Measurements from ENCODE around the gene KCTD3. TPM values are rescaled to one million over a fixed set of nuclear protein-coding genes. Genes with fewer than 3 reads are reported as not detected.

Gene KCTD3
- total and polyA plus RNA-seq, 9 donors: 36.3 to 47.0 (median 39.8) TPM

- H3K4me3 ChIP-seq (ENCODE audit: low read length): no peak overlapping the region
- no peak for DNase-seq
- peaks cover 4% of the 10 kb centered on the region for H3K9me3 ChIP-seq (replicated peaks; ENCODE audit: control insufficient read depth, low read depth, low read length)
- no peak overlapping the region for H3K27ac ChIP-seq (ENCODE audit: low read length)
- whole genome bisulfite sequencing (ENCODE audit: insufficient coverage): 86% methylated on average over 3 of the region's 5 CpGs
- H3K36me3 ChIP-seq (ENCODE audit: control insufficient read depth, insufficient read depth, low read length): peaks cover 15% of the 10 kb centered on the region
- H3K4me1 ChIP-seq (ENCODE audit: control insufficient read depth, insufficient read depth, low read length): no peaks in the 10 kb centered on the region
- H3K27me3 ChIP-seq (ENCODE audit: control insufficient read depth, insufficient read depth, low read length): no peaks in the 10 kb centered on the region
Observed at GRCh38 chr1:215583185-215583749, 16.2 kb downstream of the KCTD3 start.

- Histone ChIP-seq H3K4me3 (ENCODE audit: low read length) (no peak overlapping the region), H3K27me3 (ENCODE audit: control insufficient read depth, insufficient read depth, low read length) (no peaks in the 10 kb centered on the region), H3K36me3 (ENCODE audit: control insufficient read depth, insufficient read depth, low read length) (peaks cover 14% of the 10 kb centered on the region), H3K27ac (ENCODE audit: low read length) (no peak overlapping the region), H3K4me1 (ENCODE audit: control insufficient read depth, insufficient read depth, low read length) (no peaks in the 10 kb centered on the region), H3K9me3 (replicated peaks; ENCODE audit: control insufficient read depth, low read depth, low read length) (peaks cover 4% of the 10 kb centered on the region)
- DNase-seq: no peak
- no CpG with 5 or more reads among the region's 1 CpG for WGBS (ENCODE audit: insufficient coverage)
Observed at GRCh38 chr1:215584389-215584788, 17.3 kb downstream of the KCTD3 start.

DNA sequence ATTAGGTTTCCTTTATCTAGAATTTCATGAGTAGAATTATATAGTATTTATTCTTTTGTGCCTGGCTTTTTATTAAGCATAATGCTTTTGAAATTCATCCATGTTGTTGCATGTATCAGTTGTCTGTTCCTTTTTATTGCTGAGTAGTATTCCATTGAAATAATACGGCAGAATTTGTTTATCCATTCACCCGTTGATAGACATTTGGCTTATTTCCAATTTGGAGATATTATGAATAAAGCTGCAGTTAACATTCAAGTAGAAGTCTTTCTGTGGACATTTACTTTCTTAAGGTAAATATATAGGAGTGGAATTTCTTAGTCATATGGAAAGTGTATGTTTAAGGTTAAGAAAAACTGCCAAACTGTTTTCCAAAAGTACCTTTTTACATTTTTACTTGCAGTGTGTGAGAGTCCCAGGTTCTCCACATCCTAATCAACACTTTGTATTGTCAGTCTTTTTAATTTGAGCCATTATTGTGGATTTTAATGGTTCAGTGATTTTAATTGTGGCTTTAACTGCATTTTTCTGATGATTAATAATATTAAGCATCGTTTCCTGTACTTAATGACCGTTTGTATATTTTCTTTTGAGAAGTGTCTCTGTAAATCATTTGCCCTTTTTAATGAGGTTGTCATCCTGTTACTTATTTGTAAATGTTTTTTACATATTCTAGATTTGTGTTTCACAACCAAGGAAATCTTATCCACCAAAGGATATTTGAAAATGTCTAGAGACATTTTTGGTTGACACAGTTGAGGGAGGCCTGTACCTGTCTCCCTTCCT lies 22.7 kb downstream of the KCTD3 start:
- Histone ChIP-seq H3K4me3 (ENCODE audit: low read length) (no peak overlapping the region), H3K9me3 (replicated peaks; ENCODE audit: control insufficient read depth, low read depth, low read length) (peaks cover under 1% of the 10 kb centered on the region), H3K27me3 (ENCODE audit: control insufficient read depth, insufficient read depth, low read length) (no peaks in the 10 kb centered on the region), H3K27ac (ENCODE audit: low read length) (no peak overlapping the region), H3K36me3 (ENCODE audit: control insufficient read depth, insufficient read depth, low read length) (peaks cover 12% of the 10 kb centered on the region), H3K4me1 (ENCODE audit: control insufficient read depth, insufficient read depth, low read length) (no peaks in the 10 kb centered on the region)
- WGBS (ENCODE audit: insufficient coverage): no CpG with 5 or more reads among the region's 4 CpGs
- DNase-seq: no peak

- Histone ChIP-seq H3K4me1 (ENCODE audit: control insufficient read depth, insufficient read depth, low read length) (no peaks in the 10 kb centered on the region), H3K4me3 (ENCODE audit: low read length) (no peak overlapping the region), H3K27ac (ENCODE audit: low read length) (no peak overlapping the region), H3K36me3 (ENCODE audit: control insufficient read depth, insufficient read depth, low read length) (peaks cover 14% of the 10 kb centered on the region), H3K27me3 (ENCODE audit: control insufficient read depth, insufficient read depth, low read length) (no peaks in the 10 kb centered on the region), H3K9me3 (replicated peaks; ENCODE audit: control insufficient read depth, low read depth, low read length) (no peaks in the 10 kb centered on the region)
- DNase-seq: no peak
- 81% methylated on average over 4 of the region's 4 CpGs for WGBS (ENCODE audit: insufficient coverage)
Observed at GRCh38 chr1:215590779-215591491, 23.8 kb downstream of the KCTD3 start.

DNA sequence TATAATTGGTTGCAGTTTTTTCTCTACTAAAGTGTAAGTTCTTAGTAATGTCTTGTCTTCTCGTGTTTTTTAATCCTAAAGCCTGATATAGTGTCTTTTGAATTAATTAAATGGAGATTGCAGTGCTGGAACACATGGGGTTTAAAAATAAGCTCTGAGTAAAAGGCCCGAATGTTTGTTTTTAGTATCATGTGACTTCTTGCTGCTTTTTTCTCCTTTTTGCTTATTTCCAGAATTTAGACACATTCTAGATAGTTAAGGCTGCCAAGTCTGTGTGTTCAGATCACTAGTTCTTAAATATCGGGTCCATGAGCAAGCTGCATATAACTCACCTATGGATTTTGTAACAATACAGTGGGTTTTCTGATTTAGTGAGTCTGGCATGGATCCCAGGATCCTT lies 27.5 kb downstream of the KCTD3 start:
- Histone ChIP-seq H3K27me3 (ENCODE audit: control insufficient read depth, insufficient read depth, low read length) (no peaks in the 10 kb centered on the region), H3K9me3 (replicated peaks; ENCODE audit: control insufficient read depth, low read depth, low read length) (no peaks in the 10 kb centered on the region), H3K4me1 (ENCODE audit: control insufficient read depth, insufficient read depth, low read length) (no peaks in the 10 kb centered on the region), H3K27ac (ENCODE audit: low read length) (no peak overlapping the region), H3K36me3 (ENCODE audit: control insufficient read depth, insufficient read depth, low read length) (peaks cover 15% of the 10 kb centered on the region), H3K4me3 (ENCODE audit: low read length) (no peak overlapping the region)
- no peak for DNase-seq
- no CpG with 5 or more reads among the region's 3 CpGs for WGBS (ENCODE audit: insufficient coverage)

DNA sequence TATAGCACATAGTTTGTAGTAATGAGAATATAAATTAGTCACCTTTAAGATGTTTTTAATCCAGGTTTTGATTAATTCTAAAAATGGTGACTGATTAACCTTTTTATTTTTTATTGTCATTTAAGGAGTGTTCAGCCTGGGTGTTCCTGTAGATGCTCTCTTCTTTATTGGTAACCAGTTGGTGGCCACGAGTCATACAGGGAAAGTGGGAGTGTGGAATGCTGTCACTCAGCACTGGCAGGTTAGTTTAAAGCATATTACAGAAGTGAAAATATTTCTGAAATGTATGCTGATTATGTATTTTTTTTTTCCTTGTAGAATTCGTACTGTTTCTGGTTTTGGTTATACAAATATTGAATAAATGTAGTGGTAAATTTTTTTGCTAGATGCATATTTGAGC lies 28.1 kb downstream of the KCTD3 start:
- peaks cover 18% of the 10 kb centered on the region for H3K36me3 ChIP-seq (ENCODE audit: control insufficient read depth, insufficient read depth, low read length)

DNA sequence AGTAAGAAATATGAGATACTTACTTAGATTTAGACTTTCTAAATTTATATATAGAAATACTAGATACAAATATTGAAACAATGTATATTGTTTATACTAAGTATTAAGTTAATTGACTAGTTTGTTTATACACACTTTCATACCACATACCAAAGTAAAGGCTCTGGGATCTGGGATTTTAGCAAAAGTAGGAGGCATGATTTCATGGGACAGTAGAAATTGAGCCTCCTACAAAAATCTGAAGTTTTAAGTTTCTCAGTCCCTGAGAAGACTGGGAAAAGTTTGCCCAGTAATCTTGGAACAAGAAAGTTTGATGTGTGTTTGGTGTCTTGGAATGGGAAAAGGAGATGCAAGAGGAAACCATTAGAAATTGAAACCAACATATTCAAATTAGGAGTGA lies 30.9 kb downstream of the KCTD3 start:
- Histone ChIP-seq H3K4me1 (ENCODE audit: control insufficient read depth, insufficient read depth, low read length) (no peaks in the 10 kb centered on the region), H3K27me3 (ENCODE audit: control insufficient read depth, insufficient read depth, low read length) (no peaks in the 10 kb centered on the region), H3K27ac (ENCODE audit: low read length) (no peak overlapping the region), H3K4me3 (ENCODE audit: low read length) (no peak overlapping the region), H3K36me3 (ENCODE audit: control insufficient read depth, insufficient read depth, low read length) (peaks cover 12% of the 10 kb centered on the region), H3K9me3 (replicated peaks; ENCODE audit: control insufficient read depth, low read depth, low read length) (no peaks in the 10 kb centered on the region)
- no peak for DNase-seq

More for the DNA sequence above, 28.1 kb downstream of the KCTD3 start:
- no peak overlapping the region for H3K4me3 ChIP-seq (ENCODE audit: low read length)
- no peak overlapping the region for H3K27ac ChIP-seq (ENCODE audit: low read length)
- WGBS (ENCODE audit: insufficient coverage): no CpG with 5 or more reads among the region's 2 CpGs
- no peaks in the 10 kb centered on the region for H3K4me1 ChIP-seq (ENCODE audit: control insufficient read depth, insufficient read depth, low read length)
- H3K9me3 ChIP-seq (replicated peaks; ENCODE audit: control insufficient read depth, low read depth, low read length): no peaks in the 10 kb centered on the region
- no peaks in the 10 kb centered on the region for H3K27me3 ChIP-seq (ENCODE audit: control insufficient read depth, insufficient read depth, low read length)
- no peak for DNase-seq

- Histone ChIP-seq H3K4me3 (ENCODE audit: low read length) (no peak overlapping the region), H3K27me3 (ENCODE audit: control insufficient read depth, insufficient read depth, low read length) (no peaks in the 10 kb centered on the region), H3K9me3 (replicated peaks; ENCODE audit: control insufficient read depth, low read depth, low read length) (no peaks in the 10 kb centered on the region), H3K4me1 (ENCODE audit: control insufficient read depth, insufficient read depth, low read length) (no peaks in the 10 kb centered on the region), H3K36me3 (ENCODE audit: control insufficient read depth, insufficient read depth, low read length) (peaks cover 16% of the 10 kb centered on the region), H3K27ac (ENCODE audit: low read length) (no peak overlapping the region)
- WGBS (ENCODE audit: insufficient coverage): no CpG with 5 or more reads among the region's 3 CpGs
- peak; percentile 8 for DNase-seq
Observed at GRCh38 chr1:215599418-215600074, 32.4 kb downstream of the KCTD3 start.

DNA sequence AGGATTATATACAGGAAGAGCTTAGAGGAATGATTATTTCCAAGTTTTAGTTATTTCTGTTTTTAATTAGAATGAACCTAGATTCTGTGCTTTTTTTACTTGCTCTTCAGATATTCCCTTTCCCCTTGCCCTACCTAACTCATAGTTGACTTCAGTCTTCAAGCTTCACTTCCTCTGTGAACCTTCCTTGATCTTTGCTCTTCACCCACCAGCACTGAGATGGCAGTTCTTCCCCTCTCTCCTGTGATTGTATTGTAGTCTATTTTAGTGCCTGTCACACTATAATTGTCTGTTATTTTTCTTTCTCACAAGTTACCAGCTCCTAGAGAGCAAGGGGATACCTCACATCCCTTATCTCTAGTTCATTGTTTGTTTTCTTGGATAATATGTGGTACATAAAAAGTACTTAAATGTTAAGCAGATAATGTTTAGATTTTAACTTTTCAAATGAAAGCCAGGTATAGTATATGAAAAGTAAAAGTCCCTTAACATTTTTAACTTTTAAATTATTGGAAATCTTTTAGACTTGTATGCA lies 33.2 kb downstream of the KCTD3 start:
- H3K9me3 ChIP-seq (replicated peaks; ENCODE audit: control insufficient read depth, low read depth, low read length): no peaks in the 10 kb centered on the region
- no peaks in the 10 kb centered on the region for H3K4me1 ChIP-seq (ENCODE audit: control insufficient read depth, insufficient read depth, low read length)
- H3K27ac ChIP-seq (ENCODE audit: low read length): no peak overlapping the region
- no peak overlapping the region for H3K4me3 ChIP-seq (ENCODE audit: low read length)
- H3K36me3 ChIP-seq (ENCODE audit: control insufficient read depth, insufficient read depth, low read length): peaks cover 16% of the 10 kb centered on the region
- no peaks in the 10 kb centered on the region for H3K27me3 ChIP-seq (ENCODE audit: control insufficient read depth, insufficient read depth, low read length)
- no peak for DNase-seq

DNA sequence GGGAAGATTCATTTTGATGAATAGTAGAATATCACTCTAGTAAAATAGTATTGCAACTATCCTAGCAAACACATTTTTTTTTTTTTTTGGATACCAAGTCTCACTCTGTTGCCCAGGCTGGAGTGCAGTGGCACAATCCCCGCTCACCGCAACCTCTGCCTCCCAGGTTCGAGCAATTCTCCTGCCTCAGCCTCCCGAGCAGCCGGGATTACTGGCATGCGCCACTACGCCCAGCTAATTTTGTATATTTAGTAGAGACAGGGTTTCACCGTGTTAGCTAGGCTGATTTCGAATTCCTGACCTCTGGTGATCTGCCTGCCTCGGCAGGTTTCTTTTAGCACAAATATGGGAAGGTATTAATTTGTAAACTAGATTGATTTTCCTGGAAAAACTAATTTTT lies 33.8 kb downstream of the KCTD3 start:
- WGBS (ENCODE audit: insufficient coverage): 98% methylated on average over 7 of the region's 10 CpGs

More for the DNA sequence above, 33.8 kb downstream of the KCTD3 start:
- Histone ChIP-seq H3K27me3 (ENCODE audit: control insufficient read depth, insufficient read depth, low read length) (no peaks in the 10 kb centered on the region), H3K4me3 (ENCODE audit: low read length) (no peak overlapping the region), H3K36me3 (ENCODE audit: control insufficient read depth, insufficient read depth, low read length) (peaks cover 14% of the 10 kb centered on the region), H3K27ac (ENCODE audit: low read length) (no peak overlapping the region), H3K4me1 (ENCODE audit: control insufficient read depth, insufficient read depth, low read length) (no peaks in the 10 kb centered on the region), H3K9me3 (replicated peaks; ENCODE audit: control insufficient read depth, low read depth, low read length) (no peaks in the 10 kb centered on the region)
- no peak for DNase-seq
